Dendritic cell treated with granulocyte-macrophage colony-stimulating factor and Interleukin-4, amounts not matched to agents 40 ng/mL and 50 ng/mL, for 4 days (primary cell): Measurements from ENCODE around the gene ZBTB47.
A peak's percentile ranks its signal among the peaks of the same experiment; 100 is the strongest.

ENCODE experiments used
- H3K27ac Mint-ChIP-seq: one replicate; pipeline ENCODE4 v1.8.0; 2022; ENCODE audit warnings: mild to moderate bottlenecking, mixed read lengths
- H3K27me3 Mint-ChIP-seq: one replicate; pipeline ENCODE4 v1.8.0; 2022; ENCODE audit warnings: mild to moderate bottlenecking, mixed read lengths
- H3K36me3 Mint-ChIP-seq: one replicate; pipeline ENCODE4 v1.8.0; 2022; ENCODE audit warnings: low read depth, mixed read lengths
- H3K4me1 Mint-ChIP-seq: one replicate; pipeline ENCODE4 v1.8.0; 2022; ENCODE audit warnings: low read depth, mixed read lengths
- H3K4me3 Mint-ChIP-seq: one replicate; pipeline ENCODE4 v1.8.0; 2022; ENCODE audit warnings: mild to moderate bottlenecking, moderate library complexity, mixed read lengths
- H3K9me3 Mint-ChIP-seq: one replicate; pipeline ENCODE4 v1.8.0; 2022; ENCODE audit warnings: mixed read lengths
- intact Hi-C: fragments of 100-400 bp; cut with micrococcal nuclease; formaldehyde crosslinking; loops from one replicate; pipeline ENCODE4 v1.15.0; 2022

ZBTB47 gene

DNA sequence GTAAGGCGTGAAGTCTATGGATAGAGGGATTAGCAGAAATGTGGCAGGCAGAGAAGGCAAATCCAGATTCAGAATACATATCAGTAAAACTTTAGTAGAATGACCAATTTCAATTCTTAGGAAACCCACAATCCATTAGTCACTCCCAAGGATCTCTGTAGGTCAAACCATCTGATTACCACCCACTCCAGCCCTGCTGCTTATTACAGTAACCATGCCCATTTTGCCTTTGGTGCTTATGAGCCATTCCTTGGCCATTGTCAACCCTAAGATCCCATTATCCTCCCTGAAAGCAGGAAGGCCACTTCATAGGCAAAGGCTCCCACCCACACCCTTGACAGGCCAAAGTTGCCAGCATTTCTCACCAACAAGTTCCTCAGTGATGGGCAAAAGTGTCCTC lies 26.8 kb downstream of the ZBTB47 start:
- H3K36me3 Mint-ChIP-seq: no peaks in the 10 kb centered on the region
- H3K27me3 Mint-ChIP-seq: peaks cover 23% of the 10 kb centered on the region
- H3K9me3 Mint-ChIP-seq: peaks cover 23% of the 10 kb centered on the region
- peaks cover 18% of the 10 kb centered on the region for H3K4me1 Mint-ChIP-seq
- no peak overlapping the region for H3K4me3 Mint-ChIP-seq
- H3K27ac Mint-ChIP-seq: no peak overlapping the region
- intact Hi-C loops: no loop called here

DNA sequence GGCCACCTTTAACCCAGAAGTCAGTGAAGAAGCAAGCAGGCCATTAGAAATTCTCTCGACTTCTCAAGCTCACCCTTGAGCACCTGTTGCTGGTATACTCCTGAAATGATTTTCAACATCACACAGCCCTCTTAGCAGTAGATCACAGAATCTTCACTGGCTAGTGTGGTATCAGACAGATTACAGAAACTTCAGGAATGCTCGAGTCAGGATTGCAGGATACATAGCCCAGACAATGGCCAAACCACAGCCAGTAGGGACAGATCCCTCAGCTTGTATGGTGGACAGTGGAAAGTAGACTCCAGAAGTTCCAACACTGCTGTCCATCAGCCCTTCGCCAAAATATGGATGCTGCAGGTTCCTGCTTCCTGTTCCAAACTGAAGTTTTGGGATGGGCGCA lies 27.3 kb downstream of the ZBTB47 start:
- Mint-ChIP-seq H3K9me3 (peaks cover 23% of the 10 kb centered on the region), H3K4me1 (peaks cover 20% of the 10 kb centered on the region), H3K36me3 (no peaks in the 10 kb centered on the region), H3K27me3 (peaks cover 28% of the 10 kb centered on the region), H3K27ac (no peak overlapping the region), H3K4me3 (no peak overlapping the region)
- intact Hi-C loops: no loop called here

DNA sequence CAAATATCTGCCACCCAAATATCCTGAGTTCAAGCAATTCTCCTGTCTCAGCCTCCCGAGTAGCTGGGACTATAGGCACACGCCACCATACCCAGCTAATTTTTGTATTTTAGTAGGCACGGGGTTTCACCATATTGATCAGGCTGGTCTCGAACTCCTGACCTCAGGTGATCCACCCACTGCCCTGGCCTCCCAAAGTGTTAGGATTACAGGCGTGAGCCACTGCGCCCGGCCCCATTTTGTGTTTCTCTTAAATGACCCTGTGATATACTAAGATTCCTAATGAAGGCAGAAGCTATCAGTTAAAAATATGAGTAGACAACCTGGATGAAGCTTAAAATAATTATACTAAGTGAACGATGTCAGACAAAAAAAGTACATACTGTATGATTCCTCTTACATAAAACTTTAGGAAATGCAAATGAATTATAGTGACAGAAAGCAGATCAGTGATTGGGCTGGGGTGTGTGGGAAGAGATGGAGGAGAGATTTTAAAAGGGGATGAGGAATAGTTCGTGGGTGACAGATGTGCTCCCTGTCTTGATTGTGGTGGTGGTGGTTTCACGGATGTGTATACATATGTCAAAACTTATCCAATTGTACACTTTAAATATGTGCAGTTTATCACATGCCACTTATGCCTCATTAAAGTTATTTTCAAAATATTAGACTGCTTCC lies 28.0 kb downstream of the ZBTB47 start:
- peaks cover 16% of the 10 kb centered on the region for H3K9me3 Mint-ChIP-seq
- H3K4me3 Mint-ChIP-seq: no peak overlapping the region
- peaks cover 25% of the 10 kb centered on the region for H3K4me1 Mint-ChIP-seq
- peaks cover 31% of the 10 kb centered on the region for H3K27me3 Mint-ChIP-seq
- no peaks in the 10 kb centered on the region for H3K36me3 Mint-ChIP-seq
- no peak overlapping the region for H3K27ac Mint-ChIP-seq
- intact Hi-C loops: no loop called here

DNA sequence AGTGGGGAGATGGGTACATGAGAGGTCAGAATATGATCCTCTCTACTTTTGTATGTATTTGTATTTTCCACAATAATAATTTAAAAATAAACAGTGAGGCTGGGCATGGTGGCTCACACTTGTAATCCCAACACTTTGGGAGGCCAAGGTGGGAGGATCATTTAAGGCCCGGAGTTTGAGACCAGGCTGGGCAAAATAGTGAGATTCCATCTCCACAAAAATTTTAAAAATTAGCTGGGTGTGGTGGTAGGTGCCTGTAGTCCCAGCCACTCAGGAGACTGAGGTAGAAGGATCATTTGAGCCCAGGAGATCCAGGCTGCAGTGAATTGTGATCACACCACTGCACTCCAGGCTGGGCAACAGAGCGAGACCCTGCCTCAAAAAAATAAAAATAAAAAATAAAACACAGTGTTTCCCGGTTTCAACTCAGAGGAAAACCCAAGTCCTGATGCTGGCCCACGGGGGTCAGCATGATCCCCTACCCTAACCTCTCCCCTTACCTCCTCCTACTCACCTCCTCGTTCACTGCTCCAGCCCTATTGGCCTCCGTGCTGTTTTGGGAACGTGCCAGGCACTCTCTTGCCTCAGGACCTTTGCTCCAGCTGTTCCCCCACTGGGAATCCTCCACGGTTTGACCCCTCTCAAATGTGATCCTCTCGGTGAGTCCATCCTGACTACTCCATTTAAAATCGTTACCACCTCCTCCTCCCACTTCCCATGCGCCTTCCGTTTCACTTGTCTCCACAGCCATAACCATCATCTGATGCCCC lies 29.0 kb downstream of the ZBTB47 start:
- peaks cover 25% of the 10 kb centered on the region for H3K4me1 Mint-ChIP-seq
- peaks cover 36% of the 10 kb centered on the region for H3K27me3 Mint-ChIP-seq
- H3K36me3 Mint-ChIP-seq: no peaks in the 10 kb centered on the region
- no peak overlapping the region for H3K27ac Mint-ChIP-seq
- H3K9me3 Mint-ChIP-seq: peaks cover 8% of the 10 kb centered on the region
- intact Hi-C loops: no loop called here
- no peak overlapping the region for H3K4me3 Mint-ChIP-seq

DNA sequence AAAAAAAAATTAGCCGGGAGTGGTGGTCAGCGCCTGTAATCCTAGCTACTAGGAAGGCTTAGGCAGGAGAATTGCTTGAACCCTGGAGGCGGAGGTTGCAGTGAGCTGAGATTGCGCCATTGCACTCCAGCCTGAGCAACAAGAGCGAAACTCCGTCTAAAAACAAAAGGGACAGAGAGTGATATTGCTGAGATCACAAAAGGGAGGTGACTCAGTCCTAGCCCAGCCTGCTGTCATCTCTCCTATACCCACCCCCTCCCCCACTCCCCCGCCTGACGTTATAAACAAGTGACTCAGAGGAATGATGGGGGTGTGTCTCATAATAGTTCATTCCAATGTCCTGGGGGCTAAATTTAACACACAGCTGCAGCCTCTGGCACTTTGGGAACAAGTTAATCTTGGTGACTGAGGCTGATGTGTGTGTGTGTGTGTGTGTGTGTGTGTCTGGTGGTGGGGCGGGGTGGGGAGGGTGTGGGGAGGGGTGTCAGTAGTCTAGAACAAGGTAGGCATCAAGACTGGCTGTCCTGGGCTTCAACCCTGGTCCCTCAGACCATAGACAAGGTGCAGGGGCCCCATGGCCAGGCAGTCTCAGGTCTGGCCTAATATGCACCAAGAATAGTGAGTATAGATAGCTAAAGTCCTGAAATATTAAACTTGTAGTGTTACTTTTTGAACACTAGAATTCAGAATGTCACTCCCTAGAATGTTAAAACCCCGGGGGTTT lies 30.5 kb downstream of the ZBTB47 start:
- no peak overlapping the region for H3K4me3 Mint-ChIP-seq
- H3K27me3 Mint-ChIP-seq: peaks cover 37% of the 10 kb centered on the region
- peak overlapping the region; percentile 21 for H3K27ac Mint-ChIP-seq
- intact Hi-C loops: no loop called here
- no peaks in the 10 kb centered on the region for H3K36me3 Mint-ChIP-seq
- peaks cover 23% of the 10 kb centered on the region for H3K4me1 Mint-ChIP-seq
- no peaks in the 10 kb centered on the region for H3K9me3 Mint-ChIP-seq

DNA sequence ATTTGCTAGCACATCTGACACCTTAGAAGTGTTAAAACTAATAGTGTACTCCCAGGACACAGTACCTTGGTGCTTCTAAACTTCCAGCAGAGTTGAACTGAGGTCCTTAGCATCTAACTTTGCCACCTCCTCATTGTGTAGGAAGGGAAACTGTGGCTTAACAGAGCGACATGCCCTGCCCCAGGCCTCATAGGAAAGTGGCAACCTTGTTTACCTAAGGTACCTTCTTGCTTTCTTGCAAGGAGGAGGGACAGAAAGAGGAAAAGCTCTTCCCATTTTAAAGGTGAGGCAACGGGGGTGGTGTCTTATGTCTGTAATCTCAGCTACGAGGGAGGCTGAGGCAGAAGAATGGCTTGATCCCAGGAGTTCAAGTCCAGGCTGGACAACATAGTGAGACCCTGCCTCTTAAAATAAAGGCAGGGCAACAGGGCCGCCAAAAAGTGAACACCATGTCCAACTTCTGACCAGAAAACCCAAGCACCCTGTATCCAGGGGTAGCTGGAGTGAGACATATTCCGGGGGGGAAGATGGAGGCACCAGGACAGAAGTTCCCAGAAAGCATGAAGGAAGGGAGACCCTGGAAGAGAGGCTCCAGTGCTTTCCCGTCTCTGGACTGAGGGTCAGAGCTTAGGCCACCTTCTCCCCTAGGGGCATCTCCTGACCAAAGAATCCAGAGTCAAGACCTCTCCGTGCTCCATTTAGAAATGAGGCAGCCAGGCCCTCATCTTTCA lies 31.3 kb downstream of the ZBTB47 start:
- Mint-ChIP-seq H3K4me1 (peaks cover 20% of the 10 kb centered on the region), H3K36me3 (no peaks in the 10 kb centered on the region), H3K9me3 (no peaks in the 10 kb centered on the region), H3K4me3 (no peak overlapping the region), H3K27me3 (peaks cover 40% of the 10 kb centered on the region), H3K27ac (no peak overlapping the region)
- intact Hi-C loops: no loop called here

DNA sequence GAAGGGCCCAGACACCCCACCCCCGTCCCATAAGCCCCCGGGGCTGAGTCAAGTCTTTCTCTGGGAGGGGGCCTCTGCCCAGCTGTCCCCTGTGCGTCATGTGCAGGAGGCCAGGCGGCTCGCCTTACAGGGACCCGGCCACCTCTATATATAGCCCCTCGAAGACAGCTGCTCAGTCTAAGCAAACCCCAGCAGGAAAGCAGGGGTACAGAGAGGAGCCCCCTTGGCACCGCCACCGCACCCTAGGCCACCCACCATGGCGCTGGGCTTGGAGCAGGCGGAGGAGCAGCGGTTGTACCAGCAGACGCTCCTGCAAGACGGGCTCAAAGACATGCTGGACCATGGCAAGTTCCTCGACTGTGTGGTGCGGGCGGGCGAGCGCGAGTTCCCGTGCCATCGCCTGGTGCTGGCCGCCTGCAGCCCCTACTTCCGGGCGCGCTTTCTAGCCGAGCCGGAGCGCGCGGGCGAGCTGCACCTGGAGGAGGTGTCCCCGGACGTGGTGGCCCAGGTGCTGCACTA lies 31.9 kb downstream of the ZBTB47 start, which contains the start of gene KLHL40:
KLHL40 (plus strand) TSS at position 175 of the 519 bp plus-strand sequence; CDS start at position 257, 82 bp downstream.
- no peaks in the 10 kb centered on the region for H3K36me3 Mint-ChIP-seq
- H3K4me1 Mint-ChIP-seq: peaks cover 14% of the 10 kb centered on the region
- intact Hi-C loops: no loop called here
- H3K9me3 Mint-ChIP-seq: no peaks in the 10 kb centered on the region
- no peak within 1 kb of the TSS for H3K27ac Mint-ChIP-seq
- peaks cover 46% of the 10 kb centered on the region for H3K27me3 Mint-ChIP-seq
- peak within 1 kb of the TSS; percentile 33 for H3K4me3 Mint-ChIP-seq

DNA sequence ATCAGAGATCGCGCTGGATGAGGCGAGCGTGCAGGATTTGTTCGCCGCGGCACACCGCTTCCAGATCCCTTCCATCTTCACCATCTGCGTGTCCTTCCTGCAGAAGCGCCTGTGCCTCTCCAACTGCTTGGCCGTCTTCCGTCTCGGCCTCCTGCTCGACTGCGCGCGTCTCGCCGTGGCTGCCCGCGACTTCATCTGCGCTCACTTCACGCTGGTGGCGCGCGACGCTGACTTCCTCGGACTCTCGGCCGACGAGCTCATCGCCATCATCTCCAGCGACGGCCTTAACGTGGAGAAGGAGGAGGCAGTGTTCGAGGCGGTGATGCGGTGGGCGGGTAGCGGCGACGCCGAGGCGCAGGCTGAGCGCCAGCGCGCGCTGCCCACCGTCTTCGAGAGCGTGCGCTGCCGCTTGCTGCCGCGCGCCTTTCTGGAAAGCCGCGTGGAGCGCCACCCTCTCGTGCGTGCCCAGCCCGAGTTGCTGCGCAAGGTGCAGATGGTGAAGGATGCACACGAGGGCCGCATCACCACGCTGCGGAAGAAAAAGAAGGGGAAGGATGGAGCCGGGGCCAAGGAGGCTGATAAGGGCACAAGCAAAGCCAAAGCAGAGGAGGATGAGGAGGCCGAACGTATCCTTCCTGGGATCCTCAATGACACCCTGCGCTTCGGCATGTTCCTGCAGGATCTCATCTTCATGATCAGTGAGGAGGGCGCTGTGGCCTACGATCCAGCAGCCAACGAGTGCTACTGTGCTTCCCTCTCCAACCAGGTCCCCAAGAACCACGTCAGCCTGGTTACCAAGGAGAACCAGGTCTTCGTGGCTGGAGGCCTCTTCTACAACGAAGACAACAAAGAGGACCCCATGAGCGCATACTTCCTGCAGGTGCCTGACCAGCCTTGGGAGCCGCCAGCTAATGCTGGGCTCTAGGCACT lies 32.7 kb downstream of the ZBTB47 start:
- Mint-ChIP-seq H3K4me1 (peaks cover 12% of the 10 kb centered on the region), H3K4me3 (peak overlapping the region; percentile 33), H3K9me3 (no peaks in the 10 kb centered on the region), H3K36me3 (no peaks in the 10 kb centered on the region), H3K27ac (no peak overlapping the region), H3K27me3 (peaks cover 50% of the 10 kb centered on the region)
- intact Hi-C loops: no loop called here

DNA sequence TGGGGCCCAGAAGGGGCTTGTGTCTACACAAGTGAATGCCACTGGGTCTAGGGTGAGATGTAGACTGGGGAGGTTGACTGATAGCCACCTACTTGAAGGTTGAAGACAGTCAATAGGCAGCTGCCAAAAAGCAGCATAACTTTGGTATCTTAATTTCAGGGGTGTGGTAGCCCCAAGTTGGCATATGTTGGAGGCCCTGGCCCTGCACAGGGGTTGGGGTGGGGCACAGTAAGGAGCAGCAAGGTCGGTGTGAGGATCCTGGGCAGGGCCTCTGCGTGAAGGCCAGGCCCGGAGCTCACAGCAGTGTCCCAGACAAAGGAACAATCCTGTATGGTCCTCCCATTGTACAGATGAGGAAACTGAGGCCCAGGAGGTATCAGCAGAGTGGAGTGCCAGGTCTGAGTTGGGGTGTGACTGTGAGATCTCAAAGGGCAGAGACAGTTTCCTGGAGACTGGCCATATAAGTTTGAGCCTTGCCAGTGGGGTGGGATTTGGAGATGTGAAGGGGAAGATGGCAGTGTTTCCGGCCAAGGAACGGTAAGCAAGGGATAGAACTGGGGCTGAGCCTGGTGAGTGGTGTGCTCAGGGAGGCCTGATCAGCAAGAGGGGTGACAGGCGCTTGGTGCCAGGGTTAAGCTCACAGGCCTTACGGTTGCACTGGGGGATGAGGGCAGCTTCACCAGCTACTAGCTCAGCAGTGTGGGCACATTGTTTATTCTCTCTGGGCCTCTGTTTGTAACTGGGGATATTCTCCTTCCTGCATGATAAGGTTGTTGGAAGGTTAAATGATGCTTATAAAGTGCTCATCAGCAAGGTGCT lies 33.5 kb downstream of the ZBTB47 start:
- intact Hi-C loops: no loop called here
- Mint-ChIP-seq H3K4me1 (peaks cover 12% of the 10 kb centered on the region), H3K27ac (no peak overlapping the region), H3K4me3 (no peak overlapping the region), H3K27me3 (peaks cover 51% of the 10 kb centered on the region), H3K36me3 (no peaks in the 10 kb centered on the region), H3K9me3 (no peaks in the 10 kb centered on the region)

DNA sequence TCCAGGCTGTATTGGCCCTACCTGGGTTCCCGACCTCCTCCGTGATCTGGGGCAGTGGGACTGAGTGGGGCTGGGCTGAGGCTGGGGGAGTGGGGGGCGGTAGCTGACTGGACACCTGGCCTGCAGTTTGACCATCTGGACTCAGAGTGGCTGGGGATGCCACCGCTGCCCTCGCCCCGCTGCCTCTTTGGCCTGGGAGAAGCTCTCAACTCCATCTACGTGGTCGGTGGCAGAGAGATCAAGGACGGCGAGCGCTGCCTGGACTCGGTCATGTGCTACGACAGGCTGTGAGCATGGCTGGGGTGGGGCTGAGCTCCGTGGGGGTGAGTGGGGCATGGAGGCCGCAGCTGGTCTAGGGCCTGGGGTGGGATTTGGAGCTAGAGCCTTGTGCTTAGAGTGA lies 34.5 kb downstream of the ZBTB47 start:
- intact Hi-C loops: no loop called here
- Mint-ChIP-seq H3K4me1 (peaks cover 12% of the 10 kb centered on the region), H3K27me3 (peaks cover 47% of the 10 kb centered on the region), H3K27ac (no peak overlapping the region), H3K4me3 (no peak overlapping the region), H3K9me3 (no peaks in the 10 kb centered on the region), H3K36me3 (no peaks in the 10 kb centered on the region)

DNA sequence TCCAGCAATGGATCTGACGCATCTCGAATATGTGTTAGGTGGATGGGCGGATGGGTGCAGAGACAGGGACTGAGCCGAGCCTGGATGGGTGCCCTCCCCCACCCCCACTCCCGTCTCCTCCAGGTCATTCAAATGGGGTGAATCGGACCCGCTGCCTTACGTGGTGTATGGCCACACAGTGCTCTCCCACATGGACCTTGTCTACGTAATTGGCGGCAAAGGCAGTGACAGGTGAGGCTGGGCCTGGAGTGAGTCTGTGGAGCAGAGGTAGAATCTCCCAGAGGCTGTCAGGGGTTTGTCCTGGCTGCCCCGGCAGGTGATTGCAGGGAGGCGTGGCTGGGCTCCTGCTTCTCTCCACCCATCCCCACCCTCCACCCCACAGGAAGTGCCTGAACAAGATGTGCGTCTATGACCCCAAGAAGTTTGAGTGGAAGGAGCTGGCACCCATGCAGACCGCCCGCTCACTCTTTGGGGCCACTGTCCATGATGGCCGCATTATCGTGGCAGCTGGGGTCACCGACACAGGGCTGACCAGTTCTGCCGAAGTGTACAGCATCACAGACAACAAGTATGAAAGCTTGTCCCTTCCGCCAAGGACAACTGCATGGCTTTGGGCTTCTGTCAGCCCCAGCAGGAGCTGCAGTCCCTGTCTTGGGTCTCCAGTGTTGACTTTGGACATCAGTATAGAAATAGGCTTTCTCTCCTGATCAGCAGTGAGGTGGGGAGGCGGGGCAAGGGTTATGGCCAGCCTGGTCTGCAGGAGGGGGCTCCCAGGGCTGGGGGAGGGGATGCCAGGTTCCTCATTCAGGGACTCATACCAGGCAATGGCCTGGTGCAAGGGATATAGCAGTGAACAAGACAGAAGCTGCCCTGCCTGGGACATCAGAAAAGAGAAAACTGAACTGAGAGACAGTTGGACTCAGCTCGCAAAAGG lies 35.3 kb downstream of the ZBTB47 start:
- Mint-ChIP-seq H3K4me3 (no peak overlapping the region), H3K9me3 (no peaks in the 10 kb centered on the region), H3K27ac (no peak overlapping the region), H3K36me3 (no peaks in the 10 kb centered on the region), H3K4me1 (peaks cover 7% of the 10 kb centered on the region), H3K27me3 (peaks cover 44% of the 10 kb centered on the region)
- intact Hi-C loops: no loop called here
